Measurements from ENCODE around the gene FREM1.

The FREM1 gene

GRCh38 chr9:14909601-14909960 lies 647 bp downstream of the FREM1 start:
- in situ Hi-C loops (cut with MboI; ENCODE audit: low sequenced_read_pairs): no loop called here

- in situ Hi-C loops (cut with MboI; ENCODE audit: low sequenced_read_pairs): no loop called here
These were observed 1.0 kb downstream of the FREM1 start for GRCh38 chr9:14909181-14909580.

GRCh38 chr9:14908295-14909180 lies 1.7 kb downstream of the FREM1 start:
- in situ Hi-C loops (cut with MboI; ENCODE audit: low sequenced_read_pairs): no loop called here

GRCh38 chr9:14907696-14908095 lies 2.5 kb downstream of the FREM1 start:
- in situ Hi-C loops (cut with MboI; ENCODE audit: low sequenced_read_pairs): no loop called here

- in situ Hi-C loops (cut with MboI; ENCODE audit: low sequenced_read_pairs): no loop called here
These were observed 2.9 kb downstream of the FREM1 start for GRCh38 chr9:14907360-14907685.

- in situ Hi-C loops (cut with MboI; ENCODE audit: low sequenced_read_pairs): no loop called here
These were observed 3.4 kb downstream of the FREM1 start for GRCh38 chr9:14906644-14907359.

- in situ Hi-C loops (cut with MboI; ENCODE audit: low sequenced_read_pairs): no loop called here
These were observed 4.2 kb downstream of the FREM1 start for GRCh38 chr9:14906000-14906399.

- in situ Hi-C loops (cut with MboI; ENCODE audit: low sequenced_read_pairs): no loop called here
These were observed 7.2 kb downstream of the FREM1 start for GRCh38 chr9:14903040-14903439.

- in situ Hi-C loops (cut with MboI; ENCODE audit: low sequenced_read_pairs): no loop called here
These were observed 7.7 kb downstream of the FREM1 start for GRCh38 chr9:14902561-14902960.

- in situ Hi-C loops (cut with MboI; ENCODE audit: low sequenced_read_pairs): no loop called here
These were observed 10.4 kb downstream of the FREM1 start for GRCh38 chr9:14899815-14900193.

GRCh38 chr9:14899042-14899814 lies 11.0 kb downstream of the FREM1 start:
- in situ Hi-C loops (cut with MboI; ENCODE audit: low sequenced_read_pairs): no loop called here

- in situ Hi-C loops (cut with MboI; ENCODE audit: low sequenced_read_pairs): no loop called here
These were observed 14.4 kb downstream of the FREM1 start for GRCh38 chr9:14895806-14896205.

GRCh38 chr9:14893280-14893679 lies 16.9 kb downstream of the FREM1 start:
- in situ Hi-C loops (cut with MboI; ENCODE audit: low sequenced_read_pairs): no loop called here

GRCh38 chr9:14891332-14891731 lies 18.9 kb downstream of the FREM1 start:
- in situ Hi-C loops (cut with MboI; ENCODE audit: low sequenced_read_pairs): no loop called here

- in situ Hi-C loops (cut with MboI; ENCODE audit: low sequenced_read_pairs): no loop called here
These were observed 20.8 kb downstream of the FREM1 start for GRCh38 chr9:14889451-14889850.

GRCh38 chr9:14888875-14889274 lies 21.4 kb downstream of the FREM1 start:
- in situ Hi-C loops (cut with MboI; ENCODE audit: low sequenced_read_pairs): no loop called here

- in situ Hi-C loops (cut with MboI; ENCODE audit: low sequenced_read_pairs): no loop called here
These were observed 22.0 kb downstream of the FREM1 start for GRCh38 chr9:14888272-14888671.

GRCh38 chr9:14887149-14887548 lies 23.1 kb downstream of the FREM1 start:
- in situ Hi-C loops (cut with MboI; ENCODE audit: low sequenced_read_pairs): no loop called here

GRCh38 chr9:14883310-14883944 lies 26.8 kb downstream of the FREM1 start:
- in situ Hi-C loops (cut with MboI; ENCODE audit: low sequenced_read_pairs): no loop called here

- in situ Hi-C loops (cut with MboI; ENCODE audit: low sequenced_read_pairs): no loop called here
These were observed 28.1 kb downstream of the FREM1 start for GRCh38 chr9:14882090-14882489.

GRCh38 chr9:14881006-14881405 lies 29.2 kb downstream of the FREM1 start:
- in situ Hi-C loops (cut with MboI; ENCODE audit: low sequenced_read_pairs): no loop called here

Measured in hTERT RPE-1 (cell line).